AG09309 (cell line): ENCODE data around the gene RASSF9.

Source experiments
- DNase-seq: peaks from one replicate; pipeline ENCODE4 v3.0.0-alpha.2; 2010; ENCODE audit warnings: low read depth
- H3K4me3 ChIP-seq: 2 replicates; pipeline ENCODE4 v1.5.1; 2011; ENCODE audit warnings: mild to moderate bottlenecking, low read depth, low read length, moderate library complexity; ENCODE audit not compliant: control insufficient read depth
- TF ChIP-seq, protein P1 (sequence below): IDR thresholded peaks from 2 replicates; pipeline ENCODE4 v1.5.1; 2011; ENCODE audit warnings: mild to moderate bottlenecking, low read depth, low read length, inconsistent platforms; ENCODE audit not compliant: insufficient read depth, control insufficient read depth; ENCODE audit errors: missing control alignments

The RASSF9 gene

DNA sequence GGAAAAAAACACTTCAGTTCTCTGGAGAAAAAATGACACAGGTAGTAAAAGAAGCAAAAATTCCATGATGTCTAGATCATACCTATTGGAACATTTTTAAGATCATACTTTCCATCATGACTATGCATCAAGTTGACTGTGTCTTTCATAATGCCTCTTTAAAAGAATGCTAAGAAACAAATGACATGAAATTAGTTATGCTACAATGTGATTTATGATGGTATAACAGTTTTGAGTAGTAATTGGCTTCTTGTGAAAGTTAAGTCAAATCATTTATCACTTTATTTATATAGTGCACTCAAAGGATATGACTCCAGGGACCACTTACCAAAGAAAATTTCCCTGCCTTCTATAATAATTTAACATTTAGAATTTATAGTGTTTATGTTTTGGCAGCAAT lies 28.5 kb downstream of the RASSF9 start:
- DNase-seq: no peak
- TF ChIP-seq, protein P1, sequence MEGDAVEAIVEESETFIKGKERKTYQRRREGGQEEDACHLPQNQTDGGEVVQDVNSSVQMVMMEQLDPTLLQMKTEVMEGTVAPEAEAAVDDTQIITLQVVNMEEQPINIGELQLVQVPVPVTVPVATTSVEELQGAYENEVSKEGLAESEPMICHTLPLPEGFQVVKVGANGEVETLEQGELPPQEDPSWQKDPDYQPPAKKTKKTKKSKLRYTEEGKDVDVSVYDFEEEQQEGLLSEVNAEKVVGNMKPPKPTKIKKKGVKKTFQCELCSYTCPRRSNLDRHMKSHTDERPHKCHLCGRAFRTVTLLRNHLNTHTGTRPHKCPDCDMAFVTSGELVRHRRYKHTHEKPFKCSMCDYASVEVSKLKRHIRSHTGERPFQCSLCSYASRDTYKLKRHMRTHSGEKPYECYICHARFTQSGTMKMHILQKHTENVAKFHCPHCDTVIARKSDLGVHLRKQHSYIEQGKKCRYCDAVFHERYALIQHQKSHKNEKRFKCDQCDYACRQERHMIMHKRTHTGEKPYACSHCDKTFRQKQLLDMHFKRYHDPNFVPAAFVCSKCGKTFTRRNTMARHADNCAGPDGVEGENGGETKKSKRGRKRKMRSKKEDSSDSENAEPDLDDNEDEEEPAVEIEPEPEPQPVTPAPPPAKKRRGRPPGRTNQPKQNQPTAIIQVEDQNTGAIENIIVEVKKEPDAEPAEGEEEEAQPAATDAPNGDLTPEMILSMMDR: no peak
- H3K4me3 ChIP-seq: no peak overlapping the region

DNA sequence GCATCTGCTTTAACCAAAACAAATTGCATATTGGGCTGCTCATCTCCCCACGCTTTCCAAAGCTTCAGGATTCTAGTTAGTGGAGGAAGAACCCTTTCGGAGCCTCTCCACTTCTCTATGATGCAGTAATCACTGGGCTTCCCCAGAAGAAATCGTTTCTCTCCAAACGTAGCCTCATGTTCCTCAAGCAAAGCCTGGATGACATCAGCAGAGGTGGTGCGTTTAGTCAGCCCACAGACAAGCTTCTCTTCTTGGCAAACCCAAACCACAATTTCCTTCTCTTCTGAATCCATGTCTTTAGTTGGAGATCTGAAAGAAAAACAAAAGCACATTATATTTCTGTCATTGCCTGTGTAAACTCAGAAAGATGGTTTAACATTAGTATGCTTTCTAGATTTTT lies 30.6 kb downstream of the RASSF9 start:
- DNase-seq: no peak
- TF ChIP-seq, protein P1: no peak
- no peak overlapping the region for H3K4me3 ChIP-seq

GRCh38 chr12:85804663-85805062 lies 31.5 kb downstream of the RASSF9 start:
- DNase-seq: no peak
- TF ChIP-seq, protein P1: no peak
- no peak overlapping the region for H3K4me3 ChIP-seq

DNA sequence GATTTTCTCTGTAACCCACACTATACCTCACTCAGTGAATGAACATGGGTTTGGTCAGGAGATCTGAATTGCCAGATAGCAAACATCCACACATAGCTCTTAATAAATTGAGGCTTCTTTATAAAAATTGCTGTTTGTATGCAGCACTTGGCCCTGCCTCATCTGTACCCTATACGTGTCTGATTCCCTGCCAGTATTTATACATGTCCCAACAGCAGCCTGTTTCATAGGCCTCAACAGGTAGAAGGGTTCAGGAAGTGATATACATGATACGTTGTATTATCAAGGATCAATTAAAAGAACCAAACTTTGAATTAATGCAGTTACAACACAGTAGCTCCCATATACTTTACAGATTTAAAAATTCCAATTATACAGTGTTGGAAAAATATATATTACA lies 32.3 kb downstream of the RASSF9 start:
- H3K4me3 ChIP-seq: no peak overlapping the region
- no peak for DNase-seq
- TF ChIP-seq, protein P1: no peak

- no peak overlapping the region for H3K4me3 ChIP-seq
- DNase-seq: no peak
- TF ChIP-seq, protein P1: no peak
Measured at GRCh38 chr12:85803231-85803630, 33.0 kb downstream of the RASSF9 start.

GRCh38 chr12:85798122-85798521 lies 38.1 kb downstream of the RASSF9 start:
- no peak for DNase-seq
- TF ChIP-seq, protein P1: no peak
- no peak overlapping the region for H3K4me3 ChIP-seq

DNA sequence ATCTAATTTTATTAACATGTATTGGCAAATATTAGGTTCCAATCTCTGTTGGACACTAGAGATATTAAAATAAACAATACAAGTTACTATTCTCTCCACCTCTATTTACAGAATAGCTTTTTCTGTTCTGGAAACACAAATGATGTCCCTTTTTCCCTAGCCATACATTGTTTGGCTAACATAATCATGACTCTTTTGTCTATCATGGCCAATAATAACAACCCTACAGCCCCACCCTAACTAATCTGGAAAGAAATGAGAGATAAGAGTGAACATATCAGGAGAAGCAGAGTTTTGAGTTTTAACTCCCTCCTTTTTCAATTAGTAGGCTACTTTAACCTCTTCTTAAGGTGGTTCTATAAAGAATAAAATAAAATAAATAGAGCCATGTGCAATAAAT lies 40.2 kb downstream of the RASSF9 start:
- TF ChIP-seq, protein P1: no peak
- no peak overlapping the region for H3K4me3 ChIP-seq
- no peak for DNase-seq
